HG03469 (cell line): ENCODE results near the gene TTC28.
"Not testable (repeated sequence)": the region's sequence is repeated elsewhere in the genome, so short reads cannot be mapped to it uniquely, and the experiment has no call there.

Experiments
- ATAC-seq: cut with Tn5 transposase; IDR thresholded peaks from one replicate; pipeline ENCODE4 v1.9.1; 2021; ENCODE audit warnings: mild to moderate bottlenecking, moderate library complexity, moderate number of reproducible peaks; ENCODE audit not compliant: unreplicated experiment

Gene TTC28

DNA sequence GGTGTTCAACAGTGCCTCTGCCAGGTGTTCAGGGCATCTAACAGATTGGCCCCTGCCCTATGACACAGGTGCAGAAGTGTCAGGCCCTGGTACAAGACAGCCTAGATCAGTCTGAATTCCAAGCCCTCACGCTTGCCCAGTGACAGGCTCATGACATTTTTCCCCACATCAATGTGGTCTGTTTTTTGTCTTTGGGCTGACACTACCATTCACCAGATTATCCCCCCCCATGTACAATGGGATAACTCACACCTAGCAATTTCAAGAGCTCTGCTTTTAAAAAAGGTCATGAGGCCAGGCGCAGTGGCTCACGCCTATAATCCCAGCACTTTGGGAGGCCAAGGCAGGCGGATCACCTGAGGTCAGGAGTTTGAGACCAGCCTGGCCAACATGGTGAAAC, 605.1 kb downstream of the TTC28 start:
- no peak for ATAC-seq

DNA sequence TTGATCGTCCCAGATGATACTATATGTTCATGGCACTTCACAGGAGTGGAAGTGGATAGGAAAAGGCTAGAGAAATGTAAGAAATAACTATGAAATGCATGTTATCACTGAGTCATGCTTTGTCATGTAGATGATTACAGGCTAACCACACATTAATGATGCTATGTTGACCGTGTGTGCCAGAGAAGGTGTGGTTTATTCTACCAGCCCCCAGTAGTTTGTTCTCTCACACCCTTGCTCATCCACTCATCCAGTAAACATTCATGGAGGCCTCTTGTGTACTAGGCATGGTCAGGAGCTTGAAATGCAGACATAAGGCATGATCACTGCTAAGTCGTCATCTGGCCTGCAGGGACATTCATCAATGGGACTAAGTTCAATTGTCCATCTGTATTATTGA, 607.6 kb downstream of the TTC28 start:
- ATAC-seq, result no peak

DNA sequence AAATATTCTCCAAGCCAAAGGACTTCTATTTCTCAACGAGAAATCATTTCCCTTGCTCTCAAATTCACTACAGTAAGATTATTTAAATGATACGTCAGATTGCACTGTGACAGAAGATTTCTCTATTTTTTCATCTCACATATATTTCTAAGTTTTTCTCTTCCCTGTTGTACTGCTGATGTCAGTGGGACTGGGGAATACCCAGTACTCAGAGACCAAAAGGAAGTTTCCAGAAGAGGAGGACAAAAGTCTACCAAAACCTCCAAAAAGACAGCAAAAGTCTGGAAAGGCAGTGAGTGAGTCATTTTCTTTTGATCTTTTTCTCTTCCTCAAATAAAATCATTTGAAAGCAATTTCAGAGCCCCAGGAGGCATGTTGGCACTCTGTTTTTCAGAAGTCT, 610.8 kb downstream of the TTC28 start:
- ATAC-seq, result no peak

DNA sequence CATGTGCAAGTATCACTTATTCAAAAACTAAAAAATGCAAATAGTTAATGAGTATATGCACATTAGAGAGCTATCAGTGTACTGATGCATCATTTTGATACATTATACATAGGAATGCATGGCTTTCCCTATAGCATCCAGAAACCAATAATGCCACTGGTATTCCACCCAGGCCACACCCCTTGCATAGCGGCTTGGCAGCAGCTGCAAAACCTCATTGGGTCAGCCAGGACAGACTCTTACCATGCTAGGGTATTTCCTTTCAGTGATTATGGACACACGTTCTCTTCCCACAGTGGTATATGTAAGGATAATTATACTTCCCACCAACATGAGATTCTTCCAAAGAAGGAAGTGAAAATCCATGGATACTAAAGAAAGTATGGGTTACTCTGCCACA, 614.7 kb downstream of the TTC28 start:
- ATAC-seq, result no peak

DNA sequence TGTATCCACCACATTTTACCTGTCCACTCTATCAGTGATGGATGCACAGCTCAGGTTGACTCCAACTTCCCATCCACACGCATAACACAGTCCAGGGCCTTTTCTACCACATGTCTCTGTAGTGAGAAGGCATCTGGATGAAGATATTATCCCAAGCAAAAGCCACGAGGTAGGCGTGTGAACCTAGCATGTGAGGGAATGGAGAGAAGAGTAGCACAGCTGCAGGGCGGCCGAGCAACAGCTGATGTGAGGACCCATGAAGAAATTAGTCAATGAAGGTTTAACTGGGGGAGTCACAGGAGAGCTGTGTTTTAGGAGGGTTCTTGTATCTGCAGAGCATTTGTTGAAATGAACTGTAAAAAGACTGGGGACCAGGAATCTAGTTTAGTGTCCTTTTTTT, 616.0 kb downstream of the TTC28 start:
- no peak for ATAC-seq

DNA sequence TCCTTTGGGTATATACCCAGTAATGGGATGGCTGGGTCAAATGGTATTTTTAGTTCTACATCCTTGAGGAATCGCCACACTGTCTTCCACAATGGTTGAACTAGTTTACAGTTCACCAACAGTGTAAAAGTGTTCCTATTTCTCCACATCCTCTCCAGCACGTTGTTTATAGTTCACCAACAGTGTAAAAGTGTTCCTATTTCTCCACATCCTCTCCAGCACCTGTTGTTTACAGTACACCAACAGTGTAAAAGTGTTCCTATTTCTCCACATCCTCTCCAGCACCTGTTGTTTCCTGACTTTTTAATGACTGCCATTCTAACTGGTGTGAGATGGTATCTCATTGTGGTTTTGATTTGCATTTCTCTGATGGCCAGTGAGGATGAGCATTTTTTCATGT, 619.0 kb downstream of the TTC28 start:
- not testable (repeated sequence) for ATAC-seq

DNA sequence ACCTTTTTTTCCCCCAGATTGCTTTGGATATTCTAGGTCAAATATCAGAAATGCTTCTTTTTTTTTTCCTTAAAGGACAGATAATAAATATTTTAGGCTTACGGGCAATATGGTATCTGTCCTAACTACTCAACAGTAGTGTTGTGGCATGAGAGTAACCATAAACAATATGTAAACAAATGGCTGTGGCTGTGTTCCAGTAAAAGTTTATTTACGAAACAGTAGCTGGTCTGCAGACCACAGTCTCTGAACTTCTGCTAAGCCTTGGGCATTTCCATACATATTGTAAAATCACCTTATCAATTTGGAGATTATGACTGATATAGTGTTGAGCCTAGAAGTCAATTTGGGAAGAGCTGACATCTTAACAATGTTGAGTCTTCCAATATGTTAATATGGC, 621.6 kb downstream of the TTC28 start:
- ATAC-seq, result no peak

DNA sequence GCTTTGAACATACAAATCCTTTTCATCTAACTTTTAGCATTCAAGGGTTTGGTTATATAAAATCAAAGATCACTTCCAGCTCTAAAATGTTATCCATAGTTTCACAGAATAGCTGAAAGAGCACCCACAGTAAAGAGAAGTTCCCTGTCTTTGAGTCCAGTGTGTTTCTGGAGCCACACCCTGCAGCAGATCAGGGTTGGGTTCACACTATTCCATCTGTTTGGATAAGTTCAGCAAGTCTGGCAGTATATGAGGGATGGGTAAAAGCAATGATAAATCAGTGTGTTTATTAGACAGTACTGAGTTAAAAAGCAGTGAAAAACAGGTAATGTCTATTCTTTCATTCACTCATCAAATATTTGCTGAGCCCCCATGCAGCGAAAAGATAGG, 624.8 kb downstream of the TTC28 start:
- ATAC-seq, result no peak

DNA sequence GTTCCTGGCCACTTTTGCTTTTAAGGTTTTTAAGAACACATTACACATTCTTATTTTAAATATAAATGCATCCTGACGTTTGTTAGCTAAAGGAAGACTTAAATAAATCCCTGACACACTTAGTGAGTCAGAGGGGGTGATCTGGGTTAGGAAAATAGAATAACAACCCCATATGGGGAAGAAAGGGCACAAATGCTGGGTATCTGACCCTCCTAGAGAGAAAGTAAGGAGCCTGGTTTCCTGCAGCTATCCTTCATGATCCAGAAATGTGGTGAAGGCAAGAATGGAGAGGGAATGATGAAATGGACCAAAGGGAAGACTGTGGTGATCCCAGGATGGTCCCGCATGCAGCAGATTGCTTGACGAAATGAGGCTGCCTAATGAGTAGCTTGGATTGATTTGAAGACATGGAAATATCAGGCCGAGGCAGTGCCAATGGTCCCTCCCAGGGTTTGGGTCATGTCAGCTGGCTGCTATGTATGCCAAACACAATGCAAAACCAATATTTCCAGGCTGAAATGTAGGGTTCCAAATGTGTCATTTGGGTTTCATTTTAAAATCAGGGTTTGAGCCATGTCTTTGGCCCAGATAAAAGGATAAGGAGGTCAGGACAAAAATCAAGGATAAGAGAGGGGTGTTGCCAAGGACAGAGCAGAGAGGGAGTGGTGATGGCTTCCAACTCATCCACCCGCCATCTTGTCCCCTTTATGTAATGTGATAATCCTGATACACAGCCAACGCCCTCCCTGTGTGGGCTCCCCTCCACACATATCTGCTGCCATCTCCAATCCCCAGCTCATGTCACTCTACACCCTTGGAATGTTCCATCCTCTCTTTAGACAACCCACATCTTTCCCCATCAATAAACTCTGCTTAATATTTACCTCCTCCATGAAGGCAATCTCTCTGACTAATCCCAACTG, 625.5 kb downstream of the TTC28 start:
- no peak for ATAC-seq

DNA sequence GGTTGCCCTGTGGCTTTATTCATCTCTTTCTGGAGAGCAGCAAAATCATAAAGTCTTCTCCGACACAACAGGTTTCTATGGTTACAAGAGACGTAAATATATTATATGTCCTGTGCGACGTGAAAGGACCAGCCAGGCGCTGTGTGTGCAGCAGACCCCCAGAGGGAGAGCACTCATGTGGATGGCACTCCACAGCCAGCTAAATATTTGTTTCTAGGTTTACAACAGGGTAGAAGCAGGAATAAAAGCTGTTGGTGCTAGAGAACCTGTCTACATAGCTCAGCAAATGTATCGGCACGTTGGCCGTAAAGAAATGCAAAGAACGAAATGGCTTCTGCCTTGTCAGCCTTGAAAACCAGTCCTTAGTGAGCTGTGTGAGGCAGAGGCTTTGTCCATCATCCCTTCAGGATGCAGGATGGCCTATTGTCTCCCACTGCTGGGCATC, 626.8 kb downstream of the TTC28 start:
- no peak for ATAC-seq

DNA sequence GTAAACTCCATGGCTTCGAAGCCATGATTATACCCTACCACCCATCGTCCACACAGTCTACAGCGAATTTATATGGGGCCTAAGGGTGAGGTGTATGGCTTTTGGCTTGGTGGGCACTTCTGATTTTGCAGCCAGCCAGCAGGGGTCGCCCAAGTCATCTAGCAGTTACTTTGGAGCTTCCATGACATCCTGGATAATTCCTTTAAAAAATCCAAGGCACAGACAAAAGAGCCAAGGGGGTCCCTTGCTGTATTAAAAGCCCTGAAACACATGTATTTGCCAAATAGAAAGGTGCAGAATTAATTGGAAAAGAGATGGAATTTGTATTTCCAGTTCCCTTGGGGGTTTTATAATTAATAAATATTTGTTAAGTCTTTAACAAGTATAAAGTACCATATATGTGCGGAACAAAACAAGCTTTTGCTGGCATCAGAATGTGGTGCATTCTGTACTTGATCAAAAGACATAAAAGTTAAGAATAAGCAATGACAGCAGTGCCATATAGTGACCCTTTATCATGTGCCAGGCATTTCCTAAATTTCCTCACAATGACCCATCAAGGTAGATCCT, 627.8 kb downstream of the TTC28 start:
- ATAC-seq, result no peak

DNA sequence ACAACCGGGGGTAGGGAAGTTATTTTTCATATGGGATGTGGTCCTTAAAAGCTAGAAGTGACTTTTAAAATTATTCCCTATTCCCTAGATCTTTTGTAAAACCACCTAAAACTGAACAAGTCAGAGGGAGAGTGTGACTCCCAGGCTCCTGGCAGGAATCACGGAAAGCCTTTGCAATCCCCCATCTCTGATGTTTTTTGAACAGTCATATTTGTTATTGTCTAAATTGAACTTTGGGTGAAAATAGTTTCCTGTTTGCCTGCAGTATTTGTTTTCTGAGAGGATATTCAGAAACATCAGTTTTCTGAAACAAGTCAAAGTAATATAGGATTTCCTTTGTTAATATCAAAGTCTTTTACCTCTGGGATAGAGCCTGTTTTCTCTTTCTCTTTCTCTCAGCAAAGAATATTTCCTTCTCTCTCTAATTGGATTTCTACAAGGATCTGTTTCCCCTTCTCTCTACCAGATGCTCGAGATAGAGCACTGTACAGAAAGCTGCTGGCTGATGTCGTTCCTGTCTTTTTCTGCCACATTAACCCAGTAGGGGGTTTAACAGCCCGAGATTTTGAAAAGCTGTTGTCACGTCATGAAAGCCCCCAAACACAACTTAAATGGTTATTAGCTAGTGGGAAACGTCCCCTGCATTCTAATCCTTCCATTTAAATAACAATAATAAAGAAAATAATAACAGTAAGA, 628.4 kb downstream of the TTC28 start:
- ATAC-seq, result no peak

DNA sequence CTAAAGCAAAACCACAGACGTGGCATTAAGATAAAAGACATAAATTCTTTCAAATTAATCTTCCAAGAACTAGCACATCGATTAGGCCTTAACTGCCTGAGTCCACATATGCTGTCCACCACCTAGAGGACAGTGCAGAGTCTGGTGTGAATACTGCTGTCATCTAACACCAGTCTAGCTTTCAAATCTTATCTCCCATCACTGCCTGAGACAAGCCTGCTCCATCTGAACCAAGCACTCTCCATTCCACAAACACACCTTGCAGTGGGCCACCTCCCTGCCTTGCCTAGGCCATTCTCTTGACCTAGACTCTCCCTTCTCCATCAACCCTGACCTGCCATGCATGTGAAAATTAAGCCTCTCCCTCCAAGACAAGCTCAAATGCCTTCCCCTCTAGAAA, 631.1 kb downstream of the TTC28 start:
- ATAC-seq, result no peak

DNA sequence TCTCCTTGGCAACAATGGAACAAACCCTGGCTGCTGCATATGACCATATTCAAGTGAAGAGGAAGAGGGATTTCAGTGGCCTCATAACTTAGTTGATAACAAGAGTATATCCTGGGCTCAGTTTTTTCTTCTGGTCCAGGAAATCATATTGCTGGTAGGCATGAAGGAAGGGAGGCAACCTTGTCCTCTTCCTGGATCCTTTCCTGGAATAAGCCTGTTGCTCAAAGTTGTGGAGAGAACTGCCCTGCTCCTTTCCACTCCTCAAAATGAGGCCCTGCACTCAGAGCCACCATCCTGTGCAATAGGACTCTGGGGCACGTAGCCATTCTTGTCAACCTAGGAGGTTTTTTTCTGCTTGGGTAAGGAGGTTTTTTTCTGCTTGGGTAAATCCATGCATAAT, 631.9 kb downstream of the TTC28 start:
- ATAC-seq, result no peak

DNA sequence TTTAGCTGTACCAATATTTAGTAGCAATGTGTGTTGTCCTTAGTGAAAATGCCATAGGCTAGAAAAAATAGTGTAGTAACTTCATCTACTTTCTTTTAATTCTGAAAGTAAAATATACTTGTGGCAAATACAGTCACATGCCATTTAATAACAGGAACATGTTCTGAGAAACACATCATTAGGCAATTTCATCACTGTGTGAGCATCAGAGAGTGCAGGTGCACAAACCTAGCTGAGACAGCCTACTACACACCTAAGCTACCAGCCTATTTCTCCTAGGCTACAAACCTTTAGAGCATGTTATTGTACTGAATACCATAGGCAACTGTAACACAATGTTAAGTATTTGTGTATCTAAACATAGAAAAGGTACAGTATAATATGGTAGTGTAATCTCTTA, 633.5 kb downstream of the TTC28 start:
- ATAC-seq, result no peak

DNA sequence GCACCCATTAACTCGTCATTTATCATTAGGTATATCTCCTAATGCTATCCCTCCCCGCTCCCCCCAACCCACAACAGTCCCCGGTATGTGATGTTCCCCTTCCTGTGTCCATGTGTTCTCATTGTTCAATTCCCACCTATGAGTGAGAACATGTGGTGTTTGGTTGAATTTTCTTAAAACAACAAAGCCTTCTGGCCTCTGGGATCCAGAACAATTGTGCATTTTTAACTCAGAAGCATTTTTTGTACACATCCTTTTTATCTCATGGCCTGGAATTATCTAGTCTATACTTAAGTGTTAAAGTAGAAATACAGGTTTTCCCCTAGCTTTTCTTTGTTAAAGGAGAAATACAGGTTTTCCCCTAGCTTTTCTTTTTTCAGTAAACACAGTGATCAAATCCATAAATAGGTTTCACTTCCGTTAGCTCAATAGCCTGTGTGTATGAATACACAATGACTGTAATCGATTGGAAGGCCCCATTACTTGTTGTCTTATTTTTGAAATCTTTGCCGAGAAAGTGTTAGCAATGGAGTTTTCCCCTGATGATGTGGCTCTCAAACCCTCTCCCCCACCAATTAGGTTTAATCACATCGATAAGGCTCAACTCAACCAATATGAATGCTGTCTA, 635.0 kb downstream of the TTC28 start:
- ATAC-seq, result no peak

DNA sequence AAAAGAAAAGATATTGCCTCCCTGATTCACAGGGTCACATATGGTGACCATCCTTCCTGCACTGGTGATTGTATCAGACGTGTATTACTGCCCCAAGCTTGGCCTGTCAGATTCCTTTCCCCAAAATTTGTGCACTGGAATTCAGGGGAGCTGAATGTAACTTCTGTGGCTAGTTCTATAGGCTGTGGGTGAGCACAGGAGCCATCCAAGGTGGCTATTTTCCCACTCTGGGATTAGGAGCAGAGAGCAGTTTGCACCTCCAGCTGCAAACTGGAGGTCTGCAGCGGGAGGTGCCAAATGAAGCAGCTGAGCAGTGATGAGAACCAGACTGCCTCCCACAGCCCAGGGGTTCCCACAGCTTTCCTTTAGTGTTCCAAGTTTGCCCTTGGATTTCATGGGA, 636.4 kb downstream of the TTC28 start:
- no peak for ATAC-seq

DNA sequence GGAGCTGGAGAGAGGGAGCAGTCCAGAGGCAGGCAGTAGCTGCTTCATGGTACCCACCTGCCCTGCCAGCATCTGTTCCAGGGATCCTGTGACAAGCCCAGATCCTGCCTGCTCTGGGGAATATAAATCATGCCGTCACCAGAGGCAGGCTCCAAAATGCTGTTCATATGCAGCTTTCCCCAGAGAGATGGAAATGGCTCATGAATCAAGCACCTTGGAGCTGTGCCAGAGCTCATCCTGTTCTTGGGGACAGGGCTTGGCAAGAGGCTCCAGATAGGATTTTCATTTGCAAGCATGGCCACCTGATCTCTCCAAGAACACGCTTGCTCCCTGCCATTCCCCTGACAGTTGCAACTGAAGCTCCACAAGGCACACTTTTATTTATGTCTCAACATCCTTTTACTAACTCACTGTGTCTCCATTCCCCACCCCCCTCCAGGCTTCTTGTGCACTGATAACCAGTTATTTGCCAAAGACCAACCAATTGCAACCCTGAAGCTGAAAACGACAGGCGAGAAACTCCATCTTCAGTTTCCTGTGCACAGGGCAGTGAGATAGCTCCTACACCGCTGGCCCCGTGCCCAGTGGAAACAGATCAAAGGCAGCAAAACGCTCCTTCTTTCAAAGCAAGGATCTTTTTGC, 644.8 kb downstream of the TTC28 start:
- no peak for ATAC-seq

DNA sequence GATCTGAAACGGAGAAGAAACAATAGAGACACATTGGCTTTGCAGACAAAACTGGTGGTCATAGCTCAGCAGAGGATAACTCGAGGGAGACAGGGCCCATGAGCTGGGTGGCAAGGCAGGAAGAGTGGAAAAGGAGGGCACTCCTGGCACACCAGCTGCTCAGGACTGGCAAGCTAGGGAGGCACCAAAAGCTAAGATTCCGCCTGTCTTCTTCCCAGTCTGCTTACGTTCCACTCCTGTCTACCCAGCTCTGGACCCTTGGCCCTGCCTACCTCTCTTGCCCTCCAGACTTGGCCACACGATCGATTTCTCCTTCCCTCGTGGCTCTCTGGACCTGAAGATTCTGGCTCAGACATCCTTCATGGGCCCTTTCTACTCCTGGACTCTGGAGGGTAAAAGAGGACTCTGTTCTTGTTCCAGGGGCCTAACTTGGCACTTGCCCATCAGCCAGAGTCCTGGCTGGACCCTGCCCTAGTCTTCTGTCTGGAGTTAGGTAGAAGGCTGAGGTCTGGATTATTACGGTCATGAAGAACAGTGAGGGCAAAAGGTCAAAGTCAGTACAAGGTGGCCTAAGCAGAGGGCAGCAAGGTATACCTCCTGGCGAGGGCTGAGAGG, 645.4 kb downstream of the TTC28 start:
- no peak for ATAC-seq

DNA sequence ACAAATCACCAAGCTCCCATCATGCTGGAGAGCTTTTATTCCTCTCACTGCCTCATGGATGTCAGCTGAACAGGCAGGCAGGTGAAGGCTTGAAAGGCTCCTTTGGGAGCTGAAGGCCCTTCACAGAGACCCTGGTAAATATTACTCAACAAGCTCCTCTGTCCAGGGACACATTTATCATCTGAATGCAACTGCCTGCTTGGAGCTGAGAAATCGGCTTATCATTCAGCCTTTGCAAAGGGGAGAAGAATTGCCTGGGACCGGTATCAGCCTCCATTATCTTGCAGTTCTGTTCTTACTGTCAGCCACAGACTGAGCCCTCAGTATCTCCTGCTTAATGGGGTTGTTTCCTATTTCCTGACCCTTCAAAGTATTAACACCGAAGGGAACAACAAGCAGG, 646.8 kb downstream of the TTC28 start:
- no peak for ATAC-seq
